DOHH2 (cell line): ENCODE data around the gene DCST2.

ENCODE experiments used
- H3F3A ChIP-seq: fragments of 200-600 bp; sonication (generic), shearing (Covaris generic); 2 replicates; pipeline ENCODE4 v1.6.0; 2016; ENCODE audit warnings: antibody characterized with exemption, mild to moderate bottlenecking; ENCODE audit not compliant: control insufficient read depth, insufficient read depth
- H3K27ac ChIP-seq: fragments of 200-600 bp; sonication (generic); 2 replicates; pipeline ENCODE4 v1.5.1; 2014; ENCODE audit warnings: low read depth, mild to moderate bottlenecking, low read length, moderate library complexity
- H3K27me3 ChIP-seq: fragments of 200-600 bp; sonication (generic); 2 replicates; pipeline ENCODE4 v1.6.1; 2014; ENCODE audit warnings: mild to moderate bottlenecking, low read length, mixed read lengths; ENCODE audit not compliant: control insufficient read depth
- H3K36me3 ChIP-seq: fragments of 200-600 bp; sonication (generic); 2 replicates; pipeline ENCODE4 v1.6.1; 2014; ENCODE audit warnings: mild to moderate bottlenecking, low read length, moderate library complexity, mixed read lengths; ENCODE audit not compliant: control insufficient read depth
- H3K4me1 ChIP-seq: fragments of 200-600 bp; sonication (generic); 2 replicates; pipeline ENCODE4 v1.6.1; 2014; ENCODE audit warnings: mild to moderate bottlenecking, low read length, mixed read lengths; ENCODE audit not compliant: control insufficient read depth
- H3K4me2 ChIP-seq: fragments of 200-600 bp; sonication (generic); 2 replicates; pipeline ENCODE4 v1.6.0; 2014; ENCODE audit warnings: mild to moderate bottlenecking, low read length, moderate library complexity
- H3K4me3 ChIP-seq: fragments of 200-600 bp; sonication (generic); 2 replicates; pipeline ENCODE4 v1.5.1; 2014; ENCODE audit warnings: mild to moderate bottlenecking, low read length, mixed read lengths
- H3K79me2 ChIP-seq: fragments of 200-600 bp; sonication (generic); 2 replicates; pipeline ENCODE4 v1.6.1; 2014; ENCODE audit warnings: mild to moderate bottlenecking, low read length, mixed read lengths; ENCODE audit not compliant: control insufficient read depth
- H3K9me2 ChIP-seq: fragments of 200-600 bp; sonication (generic); replicated peaks from 2 replicates; pipeline ENCODE4 v1.6.1; 2014; ENCODE audit warnings: mild to moderate bottlenecking, low read length, mixed read lengths; ENCODE audit not compliant: control insufficient read depth
- H3K9me3 ChIP-seq: fragments of 200-600 bp; sonication (generic); 2 replicates; pipeline ENCODE4 v1.6.1; 2014; ENCODE audit warnings: antibody characterized with exemption, low read length, mixed read lengths; ENCODE audit not compliant: control insufficient read depth, insufficient read depth
- H4K20me1 ChIP-seq: fragments of 200-600 bp; sonication (generic); 2 replicates; pipeline ENCODE4 v1.6.0; 2014; ENCODE audit warnings: low read depth, mild to moderate bottlenecking, antibody characterized with exemption, low read length, moderate library complexity; ENCODE audit not compliant: control insufficient read depth, insufficient read depth
- EZH2phosphoT487 ChIP-seq: fragments of 200-600 bp; sonication (generic); IDR thresholded peaks from 2 replicates; pipeline ENCODE4 v1.6.1; 2017; ENCODE audit warnings: borderline replicate concordance, mild to moderate bottlenecking, antibody characterized with exemption, low read length, moderate library complexity, mixed read lengths
- TF ChIP-seq, protein P1 (sequence below): fragments of 200-600 bp; sonication (generic); IDR thresholded peaks from one replicate; pipeline ENCODE4 v1.5.1; 2014; ENCODE audit warnings: antibody characterized with exemption, mild to moderate bottlenecking, low read depth, low read length; ENCODE audit not compliant: poor library complexity, severe bottlenecking

Gene DCST2

DNA sequence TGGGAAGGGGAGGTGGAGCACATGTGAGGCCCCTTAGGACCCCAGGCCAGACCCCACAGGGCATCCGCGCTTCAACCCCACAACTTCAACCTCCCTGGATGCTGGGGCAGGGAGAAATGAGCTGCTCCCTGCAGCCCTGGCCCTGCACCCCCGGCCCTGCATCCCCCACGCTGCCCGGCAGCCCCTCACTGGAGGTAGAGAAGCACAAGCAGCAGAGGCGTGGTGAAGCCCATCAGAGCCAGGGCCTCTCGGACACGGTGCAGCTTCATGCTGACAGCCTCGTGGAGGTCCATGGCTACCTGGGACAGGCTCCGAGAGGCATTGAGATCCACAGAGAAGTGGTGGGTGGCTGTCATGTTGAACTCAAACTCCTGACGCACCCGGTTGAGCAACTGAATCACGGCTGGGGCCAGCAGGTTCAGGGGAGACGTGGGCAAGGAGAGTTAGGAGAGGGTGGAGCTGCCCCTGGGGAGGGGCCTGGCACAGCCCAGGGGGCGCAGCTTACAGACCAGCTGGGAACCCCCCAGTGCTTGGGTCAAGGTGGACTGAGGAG, 3.3 kb downstream of the DCST2 start:
- no peaks in the 10 kb centered on the region for H3K36me3 ChIP-seq
- peaks cover 13% of the 10 kb centered on the region for H3K27me3 ChIP-seq
- H3K27ac ChIP-seq, result no peak overlapping the region
- no peaks in the 10 kb centered on the region for H3K79me2 ChIP-seq
- H3K9me2 ChIP-seq, result no peaks in the 10 kb centered on the region
- no peaks in the 10 kb centered on the region for H3F3A ChIP-seq
- no peak for TF ChIP-seq EZH2phosphoT487
- TF ChIP-seq, protein P1, sequence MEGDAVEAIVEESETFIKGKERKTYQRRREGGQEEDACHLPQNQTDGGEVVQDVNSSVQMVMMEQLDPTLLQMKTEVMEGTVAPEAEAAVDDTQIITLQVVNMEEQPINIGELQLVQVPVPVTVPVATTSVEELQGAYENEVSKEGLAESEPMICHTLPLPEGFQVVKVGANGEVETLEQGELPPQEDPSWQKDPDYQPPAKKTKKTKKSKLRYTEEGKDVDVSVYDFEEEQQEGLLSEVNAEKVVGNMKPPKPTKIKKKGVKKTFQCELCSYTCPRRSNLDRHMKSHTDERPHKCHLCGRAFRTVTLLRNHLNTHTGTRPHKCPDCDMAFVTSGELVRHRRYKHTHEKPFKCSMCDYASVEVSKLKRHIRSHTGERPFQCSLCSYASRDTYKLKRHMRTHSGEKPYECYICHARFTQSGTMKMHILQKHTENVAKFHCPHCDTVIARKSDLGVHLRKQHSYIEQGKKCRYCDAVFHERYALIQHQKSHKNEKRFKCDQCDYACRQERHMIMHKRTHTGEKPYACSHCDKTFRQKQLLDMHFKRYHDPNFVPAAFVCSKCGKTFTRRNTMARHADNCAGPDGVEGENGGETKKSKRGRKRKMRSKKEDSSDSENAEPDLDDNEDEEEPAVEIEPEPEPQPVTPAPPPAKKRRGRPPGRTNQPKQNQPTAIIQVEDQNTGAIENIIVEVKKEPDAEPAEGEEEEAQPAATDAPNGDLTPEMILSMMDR, result no peak
- no peak overlapping the region for H3K4me3 ChIP-seq
- no peaks in the 10 kb centered on the region for H3K9me3 ChIP-seq
- H3K4me1 ChIP-seq, result no peaks in the 10 kb centered on the region
- no peaks in the 10 kb centered on the region for H4K20me1 ChIP-seq
- H3K4me2 ChIP-seq, result no peak overlapping the region

DNA sequence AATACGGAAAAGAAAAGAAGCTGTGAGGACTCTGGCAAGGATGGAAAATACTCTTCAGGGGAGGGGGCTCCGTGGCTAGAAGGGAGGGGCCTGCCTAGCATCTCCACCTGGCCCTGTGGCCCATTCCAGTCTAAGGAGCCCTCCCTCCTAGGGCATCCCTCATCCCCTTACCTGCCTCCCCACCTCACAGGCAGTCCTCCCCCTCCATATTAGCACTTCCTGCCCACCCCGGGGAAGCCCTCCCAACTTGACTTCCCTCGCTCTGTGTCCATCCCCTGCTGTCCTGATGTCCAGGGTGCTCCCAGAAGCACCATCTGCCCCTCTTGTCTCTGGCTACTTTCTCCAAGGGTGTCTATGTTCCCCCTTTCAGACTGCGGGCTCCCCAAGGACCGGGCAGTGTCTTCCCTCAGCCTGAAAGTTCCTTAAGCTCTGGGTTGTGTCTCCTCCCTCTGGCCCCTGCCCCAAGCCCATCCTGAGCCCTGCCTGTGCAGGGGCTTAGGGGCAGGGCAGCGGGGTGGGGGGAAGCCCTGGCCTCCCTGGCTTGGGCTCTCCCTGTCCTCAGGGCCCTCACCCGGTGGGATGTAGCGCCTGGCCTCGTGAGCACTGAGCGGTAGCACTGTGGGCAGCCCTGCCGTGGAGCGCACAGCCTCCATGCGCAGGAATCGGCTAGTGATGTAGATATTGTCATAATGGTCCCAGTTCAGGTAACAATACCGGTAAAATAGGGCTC, 3.9 kb downstream of the DCST2 start:
- no peaks in the 10 kb centered on the region for H3K4me1 ChIP-seq
- no peaks in the 10 kb centered on the region for H3F3A ChIP-seq
- no peak overlapping the region for H3K27ac ChIP-seq
- H3K9me3 ChIP-seq, result no peaks in the 10 kb centered on the region
- H3K4me3 ChIP-seq, result no peak overlapping the region
- no peak overlapping the region for H3K4me2 ChIP-seq
- no peak for TF ChIP-seq EZH2phosphoT487
- TF ChIP-seq, protein P1, result no peak
- no peaks in the 10 kb centered on the region for H3K36me3 ChIP-seq
- no peaks in the 10 kb centered on the region for H4K20me1 ChIP-seq
- H3K27me3 ChIP-seq, result peaks cover 11% of the 10 kb centered on the region
- no peaks in the 10 kb centered on the region for H3K9me2 ChIP-seq
- no peaks in the 10 kb centered on the region for H3K79me2 ChIP-seq

DNA sequence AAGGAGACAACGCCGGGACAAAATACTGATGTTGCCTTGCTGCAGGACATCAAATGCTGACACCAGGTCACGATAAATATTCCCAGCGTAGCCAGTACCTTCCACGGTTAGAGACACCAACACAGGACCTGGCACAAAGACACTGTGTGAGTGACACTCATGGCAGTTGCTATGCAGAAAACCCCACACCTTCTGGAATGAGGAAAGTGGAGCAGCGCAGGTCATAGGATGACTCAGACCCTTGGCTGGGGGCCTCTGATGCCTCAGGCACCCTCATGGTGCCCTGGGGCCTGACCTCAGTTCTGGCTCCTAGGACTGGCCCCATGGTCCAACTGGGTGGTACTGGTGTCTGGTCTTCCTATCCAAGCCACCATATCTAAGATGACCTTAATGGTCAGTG, 7.0 kb downstream of the DCST2 start:
- TF ChIP-seq, protein P1, result no peak
- no peak for TF ChIP-seq EZH2phosphoT487

More for the DNA sequence above, 7.0 kb downstream of the DCST2 start:
- H3K9me2 ChIP-seq, result no peaks in the 10 kb centered on the region
- H3K4me1 ChIP-seq, result no peaks in the 10 kb centered on the region
- no peaks in the 10 kb centered on the region for H4K20me1 ChIP-seq
- H3K27me3 ChIP-seq, result peaks cover 16% of the 10 kb centered on the region
- no peaks in the 10 kb centered on the region for H3K9me3 ChIP-seq
- H3F3A ChIP-seq, result no peaks in the 10 kb centered on the region
- no peak overlapping the region for H3K27ac ChIP-seq
- H3K36me3 ChIP-seq, result no peaks in the 10 kb centered on the region
- no peak overlapping the region for H3K4me2 ChIP-seq
- H3K4me3 ChIP-seq, result no peak overlapping the region
- H3K79me2 ChIP-seq, result no peaks in the 10 kb centered on the region
